ENCODE measurements around the gene NAV2. TPM values are rescaled to one million over a fixed set of nuclear protein-coding genes. Genes with fewer than 3 reads are reported as not detected.

Gene NAV2
- total RNA-seq, 1 experiment from 2014 or later, result 22.7 TPM

DNA sequence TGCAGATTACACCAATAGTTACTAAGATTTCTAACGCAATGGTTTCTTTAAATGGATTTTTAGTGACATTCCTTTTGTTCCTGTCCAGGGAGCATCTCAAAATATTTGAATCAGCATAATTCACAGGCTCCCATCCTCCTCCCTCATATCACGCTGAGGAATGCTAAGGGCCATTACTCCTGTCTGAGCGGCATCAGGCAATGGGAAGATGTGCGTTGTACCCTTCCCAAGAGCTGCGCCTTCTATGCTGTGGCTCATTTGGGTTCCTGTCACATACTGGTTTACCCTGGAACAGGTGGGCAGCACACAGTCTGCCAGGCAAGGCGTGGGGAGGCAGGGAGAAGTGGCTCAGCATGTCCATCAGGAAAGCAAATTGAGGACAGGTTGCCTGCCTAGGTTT lies 325.8 kb downstream of the NAV2 start:
- ChIA-PET POLR2A (no interaction called here), CTCF (interaction anchor here (0.6 kb wide), 1 partner anchor 1115 kb away, joined by 3 read pairs; no protein-coding TSS in a partner anchor)
- no peak overlapping the region for H3K27ac ChIP-seq (ENCODE audit: low read length)
- intact Hi-C loops (cut with micrococcal nuclease; ENCODE audit: unreplicated experiment), result no loop called here
- in situ Hi-C loops (cut with HindIII; ENCODE audit: low pct_unique_long_range_greater_than_20kb, low sequenced_read_pairs), result no loop called here
- no TSS peak for BruUV-seq (replicated peaks)
- DNase-seq (ENCODE audit: low read depth, low spot score), result no peak
- ATAC-seq, result no peak
- H3K4me3 ChIP-seq (ENCODE audit: low read depth in 2 of 2, low read length in 2 of 2), result no peak overlapping the region
- H3K4me1 ChIP-seq (ENCODE audit: control insufficient read depth, insufficient read depth, low read length), result peaks cover 6% of the 10 kb centered on the region; the same call in 1 of the 2 replicates
- no peaks in the 10 kb centered on the region for H3K9me3 ChIP-seq (ENCODE audit: control insufficient read depth, insufficient read depth, low read depth, low read length)
- TF ChIP-seq, protein P1, sequence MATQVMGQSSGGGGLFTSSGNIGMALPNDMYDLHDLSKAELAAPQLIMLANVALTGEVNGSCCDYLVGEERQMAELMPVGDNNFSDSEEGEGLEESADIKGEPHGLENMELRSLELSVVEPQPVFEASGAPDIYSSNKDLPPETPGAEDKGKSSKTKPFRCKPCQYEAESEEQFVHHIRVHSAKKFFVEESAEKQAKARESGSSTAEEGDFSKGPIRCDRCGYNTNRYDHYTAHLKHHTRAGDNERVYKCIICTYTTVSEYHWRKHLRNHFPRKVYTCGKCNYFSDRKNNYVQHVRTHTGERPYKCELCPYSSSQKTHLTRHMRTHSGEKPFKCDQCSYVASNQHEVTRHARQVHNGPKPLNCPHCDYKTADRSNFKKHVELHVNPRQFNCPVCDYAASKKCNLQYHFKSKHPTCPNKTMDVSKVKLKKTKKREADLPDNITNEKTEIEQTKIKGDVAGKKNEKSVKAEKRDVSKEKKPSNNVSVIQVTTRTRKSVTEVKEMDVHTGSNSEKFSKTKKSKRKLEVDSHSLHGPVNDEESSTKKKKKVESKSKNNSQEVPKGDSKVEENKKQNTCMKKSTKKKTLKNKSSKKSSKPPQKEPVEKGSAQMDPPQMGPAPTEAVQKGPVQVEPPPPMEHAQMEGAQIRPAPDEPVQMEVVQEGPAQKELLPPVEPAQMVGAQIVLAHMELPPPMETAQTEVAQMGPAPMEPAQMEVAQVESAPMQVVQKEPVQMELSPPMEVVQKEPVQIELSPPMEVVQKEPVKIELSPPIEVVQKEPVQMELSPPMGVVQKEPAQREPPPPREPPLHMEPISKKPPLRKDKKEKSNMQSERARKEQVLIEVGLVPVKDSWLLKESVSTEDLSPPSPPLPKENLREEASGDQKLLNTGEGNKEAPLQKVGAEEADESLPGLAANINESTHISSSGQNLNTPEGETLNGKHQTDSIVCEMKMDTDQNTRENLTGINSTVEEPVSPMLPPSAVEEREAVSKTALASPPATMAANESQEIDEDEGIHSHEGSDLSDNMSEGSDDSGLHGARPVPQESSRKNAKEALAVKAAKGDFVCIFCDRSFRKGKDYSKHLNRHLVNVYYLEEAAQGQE (IDR thresholded peaks at IDR 0.05; ENCODE audit: insufficient read depth in 1 of 2, low read depth in 2 of 2, low read length in 1 of 2), result no peak
- TF ChIP-seq SIN3A (IDR thresholded peaks at IDR 0.05; ENCODE audit: borderline replicate concordance, insufficient read depth, low read depth, low read length) (no peak), TCF7L2 (IDR thresholded peaks at IDR 0.05; ENCODE audit: low read depth, low read length) (no peak), POLR2AphosphoS5 (IDR thresholded peaks at IDR 0.05; ENCODE audit: low read depth, low read length) (no peak)
- TF ChIP-seq, protein P2, sequence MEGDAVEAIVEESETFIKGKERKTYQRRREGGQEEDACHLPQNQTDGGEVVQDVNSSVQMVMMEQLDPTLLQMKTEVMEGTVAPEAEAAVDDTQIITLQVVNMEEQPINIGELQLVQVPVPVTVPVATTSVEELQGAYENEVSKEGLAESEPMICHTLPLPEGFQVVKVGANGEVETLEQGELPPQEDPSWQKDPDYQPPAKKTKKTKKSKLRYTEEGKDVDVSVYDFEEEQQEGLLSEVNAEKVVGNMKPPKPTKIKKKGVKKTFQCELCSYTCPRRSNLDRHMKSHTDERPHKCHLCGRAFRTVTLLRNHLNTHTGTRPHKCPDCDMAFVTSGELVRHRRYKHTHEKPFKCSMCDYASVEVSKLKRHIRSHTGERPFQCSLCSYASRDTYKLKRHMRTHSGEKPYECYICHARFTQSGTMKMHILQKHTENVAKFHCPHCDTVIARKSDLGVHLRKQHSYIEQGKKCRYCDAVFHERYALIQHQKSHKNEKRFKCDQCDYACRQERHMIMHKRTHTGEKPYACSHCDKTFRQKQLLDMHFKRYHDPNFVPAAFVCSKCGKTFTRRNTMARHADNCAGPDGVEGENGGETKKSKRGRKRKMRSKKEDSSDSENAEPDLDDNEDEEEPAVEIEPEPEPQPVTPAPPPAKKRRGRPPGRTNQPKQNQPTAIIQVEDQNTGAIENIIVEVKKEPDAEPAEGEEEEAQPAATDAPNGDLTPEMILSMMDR (IDR thresholded peaks at IDR 0.05), result no peak
- H3K27me3 ChIP-seq (ENCODE audit: control insufficient read depth, insufficient read depth, low read length), result no peaks in the 10 kb centered on the region
- H3K36me3 ChIP-seq (ENCODE audit: control insufficient read depth, insufficient read depth, low read length), result no peaks in the 10 kb centered on the region

GRCh38 chr11:20038972-20039371 lies 326.3 kb downstream of the NAV2 start:
- DNase-seq (ENCODE audit: low read depth, low spot score) (no peak), ATAC-seq (no peak)
- Histone ChIP-seq H3K4me1 (ENCODE audit: control insufficient read depth, insufficient read depth, low read length) (peaks cover 6% of the 10 kb centered on the region; the same call in 1 of the 2 replicates), H3K27me3 (ENCODE audit: control insufficient read depth, insufficient read depth, low read length) (no peaks in the 10 kb centered on the region), H3K36me3 (ENCODE audit: control insufficient read depth, insufficient read depth, low read length) (no peaks in the 10 kb centered on the region), H3K4me3 (ENCODE audit: low read depth in 2 of 2, low read length in 2 of 2) (no peak overlapping the region), H3K27ac (ENCODE audit: low read length) (no peak overlapping the region), H3K9me3 (ENCODE audit: control insufficient read depth, insufficient read depth, low read depth, low read length) (no peaks in the 10 kb centered on the region)
- in situ Hi-C loops (cut with HindIII; ENCODE audit: low pct_unique_long_range_greater_than_20kb, low sequenced_read_pairs), result no loop called here
- ChIA-PET POLR2A (no interaction called here), CTCF (interaction anchor here (0.6 kb wide), 1 partner anchor 1115 kb away, joined by 3 read pairs; no protein-coding TSS in a partner anchor)
- no peak for TF ChIP-seq TCF7L2 (IDR thresholded peaks at IDR 0.05; ENCODE audit: low read depth, low read length)
- no TSS peak for BruUV-seq (replicated peaks)
- intact Hi-C loops (cut with micrococcal nuclease; ENCODE audit: unreplicated experiment), result no loop called here

DNA sequence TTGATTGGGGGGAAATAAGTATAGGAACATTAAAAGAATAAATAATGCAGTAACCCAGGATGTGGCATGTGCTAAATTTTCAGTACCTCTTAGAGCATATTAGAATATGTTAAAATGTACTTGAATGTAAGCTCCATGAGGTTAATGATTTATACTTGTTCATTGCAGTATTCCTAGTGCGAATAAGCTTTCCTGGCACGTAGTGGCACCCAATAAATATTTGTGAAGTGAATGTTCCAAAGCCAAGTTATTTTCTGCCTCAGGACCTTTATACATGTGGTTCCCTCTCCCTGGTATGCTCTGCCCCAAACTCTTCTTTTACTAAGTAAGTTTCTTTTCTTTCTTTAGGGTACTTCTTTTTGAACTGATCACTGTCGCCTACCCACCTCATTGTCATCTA lies 328.9 kb downstream of the NAV2 start:
- in situ Hi-C loops (cut with HindIII; ENCODE audit: low pct_unique_long_range_greater_than_20kb, low sequenced_read_pairs) (no loop called here), intact Hi-C loops (cut with micrococcal nuclease; ENCODE audit: unreplicated experiment) (no loop called here)
- Histone ChIP-seq H3K27me3 (ENCODE audit: control insufficient read depth, insufficient read depth, low read length) (no peaks in the 10 kb centered on the region), H3K4me3 (ENCODE audit: low read depth in 2 of 2, low read length in 2 of 2) (no peak overlapping the region), H3K4me1 (ENCODE audit: control insufficient read depth, insufficient read depth, low read length) (peaks cover 6% of the 10 kb centered on the region; the same call in 1 of the 2 replicates), H3K36me3 (ENCODE audit: control insufficient read depth, insufficient read depth, low read length) (no peaks in the 10 kb centered on the region), H3K27ac (ENCODE audit: low read length) (0 out of 2 replicates have a peak overlapping the region, but pooled peaks have one; percentile 7), H3K9me3 (ENCODE audit: control insufficient read depth, insufficient read depth, low read depth, low read length) (no peaks in the 10 kb centered on the region)
- ATAC-seq (no peak), DNase-seq (ENCODE audit: low read depth, low spot score) (no peak)
- BruUV-seq (replicated peaks), result no TSS peak
- CTCF ChIA-PET, result no interaction called here
- TF ChIP-seq TCF7L2 (IDR thresholded peaks at IDR 0.05; ENCODE audit: low read depth, low read length) (no peak), SIN3A (IDR thresholded peaks at IDR 0.05; ENCODE audit: borderline replicate concordance, insufficient read depth, low read depth, low read length) (no peak), POLR2AphosphoS5 (IDR thresholded peaks at IDR 0.05; ENCODE audit: low read depth, low read length) (no peak)
- TF ChIP-seq, protein P2 (IDR thresholded peaks at IDR 0.05), result no peak
- TF ChIP-seq, protein P1 (IDR thresholded peaks at IDR 0.05; ENCODE audit: insufficient read depth in 1 of 2, low read depth in 2 of 2, low read length in 1 of 2), result no peak
- POLR2A ChIA-PET, result no interaction called here
